ENCODE results near the gene HTT-AS. TPM values are rescaled to one million over a fixed set of nuclear protein-coding genes. Genes with fewer than 3 reads are reported as not detected.

The HTT-AS gene
- total and polyA plus RNA-seq, 2 of the 13 experiments (the other 11 are each of a cell fraction or from before 2014, with no cell fraction given): not detected

DNA sequence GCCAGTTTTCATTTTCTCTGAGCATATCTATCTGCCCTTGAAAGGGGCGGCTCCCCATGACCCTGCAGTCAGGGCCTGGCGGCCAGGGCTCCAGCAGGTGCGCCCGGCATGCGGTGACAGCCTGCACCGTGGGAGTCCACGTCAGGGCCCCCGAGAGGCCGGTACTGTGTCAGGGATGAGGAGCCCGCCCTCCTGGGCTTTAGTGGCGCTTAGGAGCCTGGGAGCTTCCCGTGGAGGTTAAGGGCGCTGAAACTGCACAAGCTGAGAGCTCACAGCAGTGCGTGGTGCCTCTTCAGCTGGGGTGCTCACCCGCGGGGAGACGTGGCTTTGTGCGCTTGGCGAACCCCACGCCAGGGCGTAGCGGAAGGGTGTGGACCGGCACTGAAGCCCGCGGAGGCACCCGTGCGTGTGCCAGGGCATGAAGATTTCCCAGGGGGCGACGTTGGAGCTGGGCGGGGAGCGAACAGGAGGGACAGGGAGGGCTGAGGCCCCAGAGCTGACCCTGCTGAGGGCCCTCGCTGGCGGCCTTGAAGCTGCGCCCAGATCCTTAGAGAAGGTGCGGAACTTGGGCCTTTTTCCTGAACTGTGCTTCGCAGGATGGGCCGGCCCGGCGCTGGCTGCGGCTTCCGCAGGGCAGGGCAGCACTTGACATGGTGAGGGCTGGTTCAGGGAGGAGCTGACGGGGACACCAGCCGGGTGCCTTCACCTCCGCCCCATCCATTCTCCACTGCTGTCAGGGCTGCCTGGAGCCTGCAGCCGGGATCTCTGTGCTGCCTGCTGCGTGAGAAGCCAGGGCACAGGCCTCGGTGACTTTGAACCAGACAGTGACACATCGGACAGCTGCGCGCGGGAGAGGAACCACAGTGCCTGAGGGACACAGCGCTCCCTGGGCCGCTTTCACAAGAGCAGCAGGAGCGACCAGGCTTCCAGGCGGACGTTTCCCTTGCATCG is 32.9 kb downstream of the HTT-AS start (continued):
- TF ChIP-seq ZBTB26 (CRISPR knock-in tag; IDR thresholded peaks at IDR 0.05; ENCODE audit: borderline replicate concordance): no peak
- 0 out of 2 replicates have a peak, but pooled peaks have one; percentile 8 for TF ChIP-seq HCFC1 (IDR thresholded peaks at IDR 0.05; ENCODE audit: low read depth, low read length)
- 0 out of 2 replicates have a peak, but pooled peaks have one; percentile 30 for TF ChIP-seq ZNF546 (CRISPR knock-in tag; conservative IDR thresholded peaks at IDR 0.05)
- TF ChIP-seq ZNF350 (CRISPR knock-in tag; IDR thresholded peaks at IDR 0.05; ENCODE audit: borderline replicate concordance, low read depth): no peak
- TF ChIP-seq NCOA5 (CRISPR knock-in tag; IDR thresholded peaks at IDR 0.05): no peak
- TF ChIP-seq, protein P1, sequence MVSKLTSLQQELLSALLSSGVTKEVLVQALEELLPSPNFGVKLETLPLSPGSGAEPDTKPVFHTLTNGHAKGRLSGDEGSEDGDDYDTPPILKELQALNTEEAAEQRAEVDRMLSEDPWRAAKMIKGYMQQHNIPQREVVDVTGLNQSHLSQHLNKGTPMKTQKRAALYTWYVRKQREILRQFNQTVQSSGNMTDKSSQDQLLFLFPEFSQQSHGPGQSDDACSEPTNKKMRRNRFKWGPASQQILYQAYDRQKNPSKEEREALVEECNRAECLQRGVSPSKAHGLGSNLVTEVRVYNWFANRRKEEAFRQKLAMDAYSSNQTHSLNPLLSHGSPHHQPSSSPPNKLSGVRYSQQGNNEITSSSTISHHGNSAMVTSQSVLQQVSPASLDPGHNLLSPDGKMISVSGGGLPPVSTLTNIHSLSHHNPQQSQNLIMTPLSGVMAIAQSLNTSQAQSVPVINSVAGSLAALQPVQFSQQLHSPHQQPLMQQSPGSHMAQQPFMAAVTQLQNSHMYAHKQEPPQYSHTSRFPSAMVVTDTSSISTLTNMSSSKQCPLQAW (CRISPR knock-in tag; IDR thresholded peaks at IDR 0.05): 0 out of 2 replicates have a peak, but pooled peaks have one; percentile 30
- TF ChIP-seq NBN (conservative IDR thresholded peaks at IDR 0.05): no peak
- peak; percentile 39; the same call in 1 of the 2 replicates for TF ChIP-seq ZNF768 (CRISPR knock-in tag; IDR thresholded peaks at IDR 0.05)
- no peak for TF ChIP-seq PHB2 (IDR thresholded peaks at IDR 0.05; ENCODE audit: partially characterized antibody)
- TF ChIP-seq, protein P2, sequence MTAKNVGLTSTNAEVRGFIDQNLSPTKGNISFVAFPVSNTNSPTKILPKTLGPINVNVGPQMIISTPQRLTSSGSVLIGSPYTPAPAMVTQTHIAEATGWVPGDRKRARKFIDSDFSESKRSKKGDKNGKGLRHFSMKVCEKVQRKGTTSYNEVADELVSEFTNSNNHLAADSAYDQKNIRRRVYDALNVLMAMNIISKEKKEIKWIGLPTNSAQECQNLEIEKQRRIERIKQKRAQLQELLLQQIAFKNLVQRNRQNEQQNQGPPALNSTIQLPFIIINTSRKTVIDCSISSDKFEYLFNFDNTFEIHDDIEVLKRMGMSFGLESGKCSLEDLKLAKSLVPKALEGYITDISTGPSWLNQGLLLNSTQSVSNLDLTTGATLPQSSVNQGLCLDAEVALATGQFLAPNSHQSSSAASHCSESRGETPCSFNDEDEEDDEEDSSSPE (CRISPR knock-in tag; IDR thresholded peaks at IDR 0.05): 0 out of 2 replicates have a peak, but pooled peaks have one; percentile 19
- TF ChIP-seq, protein P3, sequence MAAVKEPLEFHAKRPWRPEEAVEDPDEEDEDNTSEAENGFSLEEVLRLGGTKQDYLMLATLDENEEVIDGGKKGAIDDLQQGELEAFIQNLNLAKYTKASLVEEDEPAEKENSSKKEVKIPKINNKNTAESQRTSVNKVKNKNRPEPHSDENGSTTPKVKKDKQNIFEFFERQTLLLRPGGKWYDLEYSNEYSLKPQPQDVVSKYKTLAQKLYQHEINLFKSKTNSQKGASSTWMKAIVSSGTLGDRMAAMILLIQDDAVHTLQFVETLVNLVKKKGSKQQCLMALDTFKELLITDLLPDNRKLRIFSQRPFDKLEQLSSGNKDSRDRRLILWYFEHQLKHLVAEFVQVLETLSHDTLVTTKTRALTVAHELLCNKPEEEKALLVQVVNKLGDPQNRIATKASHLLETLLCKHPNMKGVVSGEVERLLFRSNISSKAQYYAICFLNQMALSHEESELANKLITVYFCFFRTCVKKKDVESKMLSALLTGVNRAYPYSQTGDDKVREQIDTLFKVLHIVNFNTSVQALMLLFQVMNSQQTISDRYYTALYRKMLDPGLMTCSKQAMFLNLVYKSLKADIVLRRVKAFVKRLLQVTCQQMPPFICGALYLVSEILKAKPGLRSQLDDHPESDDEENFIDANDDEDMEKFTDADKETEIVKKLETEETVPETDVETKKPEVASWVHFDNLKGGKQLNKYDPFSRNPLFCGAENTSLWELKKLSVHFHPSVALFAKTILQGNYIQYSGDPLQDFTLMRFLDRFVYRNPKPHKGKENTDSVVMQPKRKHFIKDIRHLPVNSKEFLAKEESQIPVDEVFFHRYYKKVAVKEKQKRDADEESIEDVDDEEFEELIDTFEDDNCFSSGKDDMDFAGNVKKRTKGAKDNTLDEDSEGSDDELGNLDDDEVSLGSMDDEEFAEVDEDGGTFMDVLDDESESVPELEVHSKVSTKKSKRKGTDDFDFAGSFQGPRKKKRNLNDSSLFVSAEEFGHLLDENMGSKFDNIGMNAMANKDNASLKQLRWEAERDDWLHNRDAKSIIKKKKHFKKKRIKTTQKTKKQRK (IDR thresholded peaks at IDR 0.05; ENCODE audit: low read length): no peak
- peak; percentile 64 for TF ChIP-seq ZFY (CRISPR knock-in tag; IDR thresholded peaks at IDR 0.05)
- TF ChIP-seq MTF2 (CRISPR knock-in tag; IDR thresholded peaks at IDR 0.05; ENCODE audit: borderline replicate concordance): peak; percentile 55; the same call in 1 of the 2 replicates
- TF ChIP-seq ZKSCAN1 (IDR thresholded peaks at IDR 0.05; ENCODE audit: low read length): peak; percentile 9; the same call in 1 of the 2 replicates
- no peak for TF ChIP-seq ZNF451 (CRISPR knock-in tag; IDR thresholded peaks at IDR 0.05)
- TF ChIP-seq HNRNPLL (IDR thresholded peaks at IDR 0.05; ENCODE audit: low read depth, low read length, poor library complexity, severe bottlenecking): peak; percentile 22
- TF ChIP-seq ZFP41 (CRISPR knock-in tag; IDR thresholded peaks at IDR 0.05; ENCODE audit: borderline replicate concordance): no peak
- TF ChIP-seq ZNF556 (CRISPR knock-in tag; IDR thresholded peaks at IDR 0.05; ENCODE audit: borderline replicate concordance): peak; percentile 42; the same call in 1 of the 2 replicates
- 0 out of 2 replicates have a peak, but pooled peaks have one; percentile 4 for TF ChIP-seq ZSCAN21 (CRISPR knock-in tag; IDR thresholded peaks at IDR 0.05; ENCODE audit: borderline replicate concordance)
- TF ChIP-seq ZNF761 (CRISPR knock-in tag; conservative IDR thresholded peaks at IDR 0.05): 0 out of 2 replicates have a peak, but pooled peaks have one; percentile 41
- peak; percentile 49; the same call in 1 of the 2 replicates for TF ChIP-seq TBX2 (CRISPR knock-in tag; IDR thresholded peaks at IDR 0.05; ENCODE audit: borderline replicate concordance)
- 0 out of 2 replicates have a peak, but pooled peaks have one; percentile 42 for TF ChIP-seq RNF2 (conservative IDR thresholded peaks at IDR 0.05; ENCODE audit: low read depth)
